ENCODE results near the gene MYH9.
A peak's percentile ranks its signal among the peaks of the same experiment; 100 is the strongest.
"Not testable (repeated sequence)": the region's sequence is repeated elsewhere in the genome, so short reads cannot be mapped to it uniquely, and the experiment has no call there.

Gene MYH9

GRCh38 chr22:36413022-36413775 is 25.4 kb upstream of the MYH9 start:
- no peak for DNase-seq

GRCh38 chr22:36411589-36412258 is 24.0 kb upstream of the MYH9 start:
- no peak for DNase-seq

DNA sequence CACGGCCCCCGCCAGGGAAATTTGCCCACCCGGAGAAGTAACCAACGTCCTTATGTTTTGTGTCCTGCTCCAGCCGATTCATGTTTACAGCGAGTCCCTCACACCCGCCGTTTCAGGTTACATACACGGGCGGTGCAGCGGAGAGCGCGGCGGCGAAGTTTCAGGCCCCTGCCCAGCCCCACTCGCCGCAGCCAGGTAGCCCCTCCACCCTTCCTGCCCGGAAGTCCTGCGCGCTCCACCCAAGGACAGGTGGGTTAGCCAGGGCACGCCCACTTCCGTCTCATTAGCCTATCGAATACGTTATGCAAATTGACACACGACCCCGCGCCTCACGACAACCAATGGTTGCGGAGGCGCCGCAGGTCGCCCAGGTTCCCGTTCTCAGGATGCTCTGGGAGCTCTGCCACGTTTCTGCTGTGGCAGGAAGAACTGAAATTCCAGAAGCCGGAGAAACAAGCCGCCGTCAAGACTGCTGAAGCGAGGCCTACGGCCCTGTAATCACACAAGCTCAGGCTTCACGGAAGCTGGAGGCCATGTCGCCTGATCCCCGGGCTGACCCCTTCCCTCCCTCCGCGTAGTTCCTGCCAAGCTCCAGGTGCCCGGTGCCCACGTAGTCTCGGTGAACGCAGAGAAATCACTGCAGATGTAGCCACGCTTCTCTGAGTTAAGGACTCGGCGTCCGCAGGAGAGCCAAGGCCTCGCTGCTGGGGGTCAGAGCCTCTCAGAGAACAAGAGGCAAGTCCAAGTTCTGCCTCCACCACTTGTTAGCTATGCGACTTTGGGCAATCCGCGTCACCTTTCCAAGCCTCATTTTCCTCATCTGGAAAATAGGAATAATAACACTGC is 22.4 kb upstream of the MYH9 start:
- DNase-seq: no peak

GRCh38 chr22:36409554-36409910 is 21.8 kb upstream of the MYH9 start:
- DNase-seq: not testable (repeated sequence)

GRCh38 chr22:36409056-36409455 is 21.3 kb upstream of the MYH9 start:
- DNase-seq: no peak

GRCh38 chr22:36406721-36407120 is 19.0 kb upstream of the MYH9 start:
- no peak for DNase-seq

DNA sequence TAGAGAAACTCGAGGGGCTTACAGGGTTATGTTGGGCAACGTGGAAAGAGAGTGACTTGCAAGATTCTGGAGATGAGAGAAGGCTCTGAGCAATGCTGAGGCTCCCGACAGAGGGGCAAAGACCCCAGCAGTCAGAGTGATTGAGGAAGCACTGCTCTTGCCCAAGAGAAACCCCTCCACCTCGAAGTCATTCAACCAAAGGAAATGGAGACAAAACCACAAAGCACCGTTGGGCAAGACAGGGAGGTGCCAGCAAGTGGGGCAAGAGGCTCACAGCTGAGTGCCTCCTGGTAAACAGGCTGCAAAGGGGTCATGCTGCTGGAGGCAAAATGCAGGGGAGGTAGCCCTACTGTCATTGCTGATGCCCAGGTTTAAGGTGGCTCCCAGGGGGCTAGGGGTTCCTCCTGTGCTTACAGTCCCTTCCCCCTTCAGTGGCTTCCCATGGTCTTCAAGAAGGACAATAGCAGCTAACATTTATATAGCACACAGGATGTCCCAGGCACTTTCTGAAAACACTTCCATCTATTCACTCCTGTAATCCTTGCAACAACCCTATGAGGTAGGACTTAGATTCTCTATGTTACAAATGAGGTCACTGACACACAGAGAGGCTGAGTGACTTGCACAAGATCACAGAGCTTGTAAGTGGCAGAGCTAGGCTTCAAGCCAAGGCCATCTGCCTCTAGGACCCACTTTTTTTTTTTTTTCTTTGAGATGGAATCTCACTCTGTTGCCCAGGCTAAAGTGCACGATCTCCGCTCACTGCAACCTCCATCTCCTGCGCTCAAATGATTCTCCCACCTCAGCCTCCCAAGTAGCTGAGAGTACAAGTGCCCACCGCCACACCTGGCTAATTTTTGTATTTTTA is 18.1 kb upstream of the MYH9 start:
- peak; percentile 96 for DNase-seq

DNA sequence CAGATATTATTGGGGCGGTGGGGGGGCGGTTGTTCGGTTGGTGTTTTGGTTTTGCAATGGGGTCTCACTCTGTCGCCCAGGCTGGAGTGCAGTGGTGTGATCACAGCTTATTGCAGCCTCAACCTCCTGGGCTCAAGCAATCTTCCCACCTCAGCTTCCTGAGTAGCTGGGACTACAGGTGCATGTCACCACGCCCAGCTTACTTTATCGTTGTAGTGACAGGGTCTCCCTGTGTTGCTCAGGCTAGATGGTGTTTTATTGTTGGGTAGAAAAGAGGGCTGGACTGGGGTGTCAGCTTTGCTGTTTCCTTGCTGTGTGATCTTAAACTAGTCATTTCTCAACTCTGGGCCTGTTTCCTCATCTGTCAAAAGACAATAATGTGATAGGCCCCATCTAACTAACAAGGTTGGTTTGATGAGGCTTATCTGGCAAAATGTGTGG is 17.5 kb upstream of the MYH9 start:
- DNase-seq: peak; percentile 96

GRCh38 chr22:36404446-36404845 is 16.7 kb upstream of the MYH9 start:
- no peak for DNase-seq

DNA sequence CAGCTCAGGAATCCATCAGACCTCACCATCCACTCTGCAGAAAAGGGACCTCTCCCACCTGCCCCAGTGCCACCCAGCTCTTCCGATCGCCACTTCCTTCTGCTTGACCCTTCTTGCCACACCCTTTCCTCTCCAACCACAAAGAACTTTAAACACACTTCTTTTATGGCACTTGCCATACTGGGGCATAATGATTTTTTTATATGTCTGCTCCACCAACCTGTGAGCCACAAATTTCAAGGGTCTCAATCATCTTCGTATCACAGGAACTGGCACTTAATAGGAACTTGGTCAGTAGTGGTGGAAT is 11.7 kb upstream of the MYH9 start:
- no peak for DNase-seq

- DNase-seq: no peak
Measured at GRCh38 chr22:36398601-36399471, 11.1 kb upstream of the MYH9 start.

GRCh38 chr22:36397131-36398093 is 9.6 kb upstream of the MYH9 start:
- DNase-seq: no peak

DNA sequence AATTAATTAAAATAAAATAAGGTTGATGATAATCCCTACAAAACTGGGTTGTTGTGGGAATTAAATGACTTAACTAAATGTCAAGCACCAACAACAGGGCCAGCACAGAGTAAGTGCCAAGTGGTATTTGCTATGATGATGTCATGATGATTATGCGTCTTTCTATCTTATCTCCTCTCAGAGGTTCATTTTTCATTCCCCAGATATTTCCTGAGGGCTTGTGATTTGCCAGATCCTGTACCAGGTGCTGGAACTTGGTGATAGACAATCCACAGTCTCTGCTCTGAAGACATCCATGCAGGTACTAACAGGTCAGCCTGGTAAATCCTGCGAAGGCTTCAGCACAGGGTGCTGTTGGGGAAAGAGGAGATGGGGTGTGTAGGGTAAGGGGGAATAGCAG is 8.1 kb upstream of the MYH9 start:
- DNase-seq: no peak

- no peak for DNase-seq
Measured at GRCh38 chr22:36395055-36395849, 7.5 kb upstream of the MYH9 start.

- no peak for DNase-seq
Measured at GRCh38 chr22:36391638-36392037, 3.9 kb upstream of the MYH9 start.

- DNase-seq: not testable (repeated sequence)
Measured at GRCh38 chr22:36389122-36389521, 1.4 kb upstream of the MYH9 start.

DNA sequence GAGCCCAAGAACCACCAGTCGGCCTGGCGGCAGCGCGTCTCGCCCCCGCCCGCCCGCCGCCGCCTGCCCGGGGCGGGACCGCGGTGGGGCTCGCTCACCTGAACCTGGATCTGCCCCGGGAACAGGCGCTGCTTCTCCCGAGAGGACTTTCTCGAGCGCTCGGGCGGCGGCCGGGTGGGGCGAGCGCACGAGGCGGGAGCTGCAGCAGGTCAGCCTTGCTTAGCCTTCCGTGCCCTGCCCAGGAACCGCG is 133 bp downstream of the MYH9 start:
- DNase-seq: no peak

DNA sequence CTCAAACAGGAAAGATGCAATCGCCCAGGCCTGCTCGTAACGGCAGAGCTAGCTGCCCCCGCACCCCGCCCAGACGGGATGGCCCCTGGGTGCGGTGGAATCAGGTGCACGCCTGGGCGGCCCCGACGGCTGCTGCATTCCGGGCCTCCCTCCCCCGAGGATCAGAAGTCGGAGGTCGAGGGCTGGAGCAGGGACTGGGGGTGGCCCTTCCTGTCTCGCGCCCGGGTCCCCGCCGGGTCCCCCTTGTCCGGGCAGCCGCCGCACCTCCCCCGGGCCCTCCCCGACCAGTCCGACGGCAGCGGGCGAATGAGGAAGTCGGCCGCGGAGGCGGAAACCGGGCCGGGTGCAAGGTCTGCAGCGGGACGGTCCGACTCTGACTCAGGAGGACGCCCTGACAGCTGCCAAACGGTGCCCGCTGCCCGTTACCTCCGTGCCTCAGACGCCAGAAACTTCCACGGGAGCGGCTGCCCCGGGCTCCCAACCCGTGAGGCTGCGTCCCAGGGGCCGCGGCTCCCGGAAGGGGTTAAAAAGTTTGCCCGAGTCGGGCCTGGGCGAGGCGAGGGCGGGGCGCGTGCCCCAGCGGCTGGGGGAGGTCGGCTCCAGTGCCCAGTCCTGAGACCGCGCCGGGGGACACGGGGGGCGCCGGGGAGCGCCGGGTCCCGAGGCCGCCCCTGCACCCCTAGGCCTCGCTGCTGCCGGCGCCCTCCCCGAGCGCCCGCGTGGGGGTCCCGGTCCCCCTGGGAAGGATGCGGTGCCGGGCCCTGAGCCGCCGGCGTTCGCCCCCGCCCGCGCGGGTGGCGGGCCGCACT is 663 bp downstream of the MYH9 start:
- no peak for DNase-seq

DNA sequence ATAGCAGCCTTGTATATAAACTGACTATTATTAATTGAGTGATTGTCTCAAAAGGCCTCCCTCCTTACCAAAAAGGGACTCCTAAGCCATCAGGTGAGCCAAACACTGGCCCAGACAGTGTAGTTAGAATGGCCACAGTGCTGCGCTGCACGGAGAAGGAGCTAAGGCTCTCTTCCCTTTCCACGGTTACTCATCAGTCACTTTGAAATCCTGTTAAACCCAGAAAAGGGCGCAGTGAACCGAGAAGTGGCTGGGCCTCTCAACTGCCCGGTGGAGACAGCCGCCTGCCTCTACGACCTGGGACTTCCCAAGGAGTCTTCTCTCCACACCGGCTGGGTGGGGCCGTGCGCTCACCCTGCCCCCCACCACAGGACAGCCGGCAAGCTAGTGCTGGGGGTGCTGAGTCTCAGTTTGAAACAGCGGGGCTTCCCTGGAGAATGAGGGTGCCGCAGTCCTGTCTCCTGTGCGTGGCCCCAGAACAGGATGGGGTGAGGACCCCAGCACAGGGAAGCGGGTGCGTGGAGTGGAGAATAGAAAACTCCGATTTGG is 1.3 kb downstream of the MYH9 start:
- DNase-seq: no peak

All from KG1 (cell line).